ENCODE measurements around the gene ATP2A3.

ATP2A3 gene

GRCh38 chr17:3890878-3891219 lies 73.4 kb downstream of the ATP2A3 start:
- Mint-ChIP-seq H3K4me3 (peak overlapping the region; percentile 73), H3K27ac (no peak overlapping the region)

GRCh38 chr17:3890082-3890877 lies 74.0 kb downstream of the ATP2A3 start:
- Mint-ChIP-seq H3K27ac (peak overlapping the region; percentile 6), H3K4me3 (no peak overlapping the region)

More at GRCh38 chr17:3890878-3891219, 73.4 kb downstream of the ATP2A3 start:
- H3K27me3 Mint-ChIP-seq (ENCODE audit: low read depth), result peaks cover 5% of the 10 kb centered on the region
- H3K36me3 Mint-ChIP-seq (ENCODE audit: low read depth), result no peaks in the 10 kb centered on the region
- peaks cover 35% of the 10 kb centered on the region for H3K4me1 Mint-ChIP-seq (ENCODE audit: low read depth)
- DNase-seq (ENCODE audit: low spot score), result no peak
- no peaks in the 10 kb centered on the region for H3K9me3 Mint-ChIP-seq

DNA sequence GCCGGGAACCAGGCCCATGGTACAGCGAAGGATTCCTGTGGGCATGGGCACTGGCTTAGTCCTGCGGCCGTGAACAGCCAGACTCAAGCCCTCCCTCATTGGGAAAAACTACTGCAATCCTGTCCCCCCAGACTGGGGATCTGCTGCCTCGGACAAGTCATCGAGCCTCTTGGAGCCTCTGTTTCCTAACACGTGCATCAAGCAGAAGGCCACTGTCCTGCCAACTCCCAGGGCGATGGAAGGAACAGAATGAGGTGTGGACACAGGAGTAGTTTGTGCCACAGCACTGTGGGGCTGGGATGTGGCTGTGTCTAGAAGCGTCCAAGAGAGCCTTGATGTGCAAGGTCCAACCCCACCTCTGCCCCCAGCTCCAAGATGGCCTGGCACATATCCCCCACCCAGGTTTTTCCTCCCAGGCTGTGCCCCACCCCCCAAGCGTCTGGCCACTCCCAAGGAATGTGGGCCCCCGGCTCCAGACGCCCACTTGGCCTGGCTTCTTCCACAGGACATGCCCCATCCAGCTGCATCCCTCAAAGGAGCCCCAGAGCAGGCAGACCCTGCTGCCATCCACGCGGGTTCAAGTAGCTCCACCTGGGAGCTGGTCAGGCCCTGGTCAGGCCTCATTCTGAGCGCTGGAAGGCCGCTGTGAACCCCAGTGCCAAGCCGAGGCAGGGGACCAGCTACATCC lies 74.8 kb downstream of the ATP2A3 start:
- H3K4me1 Mint-ChIP-seq (ENCODE audit: low read depth), result peaks cover 35% of the 10 kb centered on the region
- no peaks in the 10 kb centered on the region for H3K36me3 Mint-ChIP-seq (ENCODE audit: low read depth)
- H3K27me3 Mint-ChIP-seq (ENCODE audit: low read depth), result peaks cover 5% of the 10 kb centered on the region
- H3K27ac Mint-ChIP-seq, result no peak overlapping the region
- H3K4me3 Mint-ChIP-seq, result no peak overlapping the region
- H3K9me3 Mint-ChIP-seq, result no peaks in the 10 kb centered on the region
- DNase-seq (ENCODE audit: low spot score), result no peak

More at GRCh38 chr17:3890082-3890877, 74.0 kb downstream of the ATP2A3 start:
- no peaks in the 10 kb centered on the region for H3K9me3 Mint-ChIP-seq
- H3K27me3 Mint-ChIP-seq (ENCODE audit: low read depth), result peaks cover 5% of the 10 kb centered on the region
- peaks cover 35% of the 10 kb centered on the region for H3K4me1 Mint-ChIP-seq (ENCODE audit: low read depth)
- H3K36me3 Mint-ChIP-seq (ENCODE audit: low read depth), result no peaks in the 10 kb centered on the region
- no peak for DNase-seq (ENCODE audit: low spot score)

GRCh38 chr17:3888343-3889171 lies 75.7 kb downstream of the ATP2A3 start:
- H3K27ac Mint-ChIP-seq, result no peak overlapping the region
- no peak overlapping the region for H3K4me3 Mint-ChIP-seq
- DNase-seq (ENCODE audit: low spot score), result no peak
- peaks cover 26% of the 10 kb centered on the region for H3K4me1 Mint-ChIP-seq (ENCODE audit: low read depth)
- peaks cover 5% of the 10 kb centered on the region for H3K27me3 Mint-ChIP-seq (ENCODE audit: low read depth)
- H3K9me3 Mint-ChIP-seq, result no peaks in the 10 kb centered on the region
- no peaks in the 10 kb centered on the region for H3K36me3 Mint-ChIP-seq (ENCODE audit: low read depth)

GRCh38 chr17:3887804-3888203 lies 76.4 kb downstream of the ATP2A3 start:
- no peak for DNase-seq (ENCODE audit: low spot score)
- H3K36me3 Mint-ChIP-seq (ENCODE audit: low read depth), result no peaks in the 10 kb centered on the region
- H3K4me3 Mint-ChIP-seq, result no peak overlapping the region
- H3K27me3 Mint-ChIP-seq (ENCODE audit: low read depth), result peaks cover 5% of the 10 kb centered on the region
- H3K27ac Mint-ChIP-seq, result peak overlapping the region; percentile 47
- no peaks in the 10 kb centered on the region for H3K9me3 Mint-ChIP-seq
- peaks cover 23% of the 10 kb centered on the region for H3K4me1 Mint-ChIP-seq (ENCODE audit: low read depth)

- Mint-ChIP-seq H3K27ac (peak overlapping the region; percentile 29), H3K4me1 (ENCODE audit: low read depth) (peaks cover 23% of the 10 kb centered on the region)
- DNase-seq (ENCODE audit: low spot score), result no peak
Measured at GRCh38 chr17:3887394-3887793, 76.8 kb downstream of the ATP2A3 start.

DNA sequence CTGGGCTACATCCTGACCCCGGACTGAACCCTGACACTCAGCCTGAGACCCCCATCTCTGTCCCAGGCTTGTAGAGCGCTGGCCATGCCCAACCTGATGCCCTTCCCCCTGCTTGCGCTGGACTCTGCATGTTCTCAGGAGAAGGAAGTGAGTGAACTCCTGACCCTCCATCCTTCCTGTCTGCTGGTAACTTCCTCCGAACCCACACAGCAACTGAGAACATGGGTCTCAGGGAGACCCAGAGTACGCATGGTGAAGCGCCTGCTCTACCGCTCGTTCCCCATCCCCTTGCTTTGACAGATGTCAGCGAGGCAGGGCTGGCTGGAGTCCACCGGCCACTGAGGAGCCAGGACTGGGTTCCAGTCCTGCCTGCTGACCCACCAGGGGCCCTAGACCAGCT lies 77.5 kb downstream of the ATP2A3 start:
- no peak for DNase-seq (ENCODE audit: low spot score)
- H3K27ac Mint-ChIP-seq, result peak overlapping the region; percentile 29
- H3K4me1 Mint-ChIP-seq (ENCODE audit: low read depth), result peaks cover 22% of the 10 kb centered on the region
- H3K27me3 Mint-ChIP-seq (ENCODE audit: low read depth), result peaks cover 5% of the 10 kb centered on the region
- H3K4me3 Mint-ChIP-seq, result peak overlapping the region; percentile 48
- no peaks in the 10 kb centered on the region for H3K9me3 Mint-ChIP-seq
- H3K36me3 Mint-ChIP-seq (ENCODE audit: low read depth), result no peaks in the 10 kb centered on the region

More at GRCh38 chr17:3887394-3887793, 76.8 kb downstream of the ATP2A3 start:
- no peaks in the 10 kb centered on the region for H3K36me3 Mint-ChIP-seq (ENCODE audit: low read depth)
- no peaks in the 10 kb centered on the region for H3K9me3 Mint-ChIP-seq
- H3K27me3 Mint-ChIP-seq (ENCODE audit: low read depth), result peaks cover 5% of the 10 kb centered on the region
- peak overlapping the region; percentile 48 for H3K4me3 Mint-ChIP-seq

GRCh38 chr17:3885970-3886369 lies 78.3 kb downstream of the ATP2A3 start:
- Mint-ChIP-seq H3K27ac (no peak overlapping the region), H3K4me3 (no peak overlapping the region), H3K27me3 (ENCODE audit: low read depth) (no peaks in the 10 kb centered on the region), H3K36me3 (ENCODE audit: low read depth) (no peaks in the 10 kb centered on the region), H3K9me3 (no peaks in the 10 kb centered on the region), H3K4me1 (ENCODE audit: low read depth) (peaks cover 15% of the 10 kb centered on the region)
- no peak for DNase-seq (ENCODE audit: low spot score)

- no peak for DNase-seq (ENCODE audit: low spot score)
- Mint-ChIP-seq H3K36me3 (ENCODE audit: low read depth) (no peaks in the 10 kb centered on the region), H3K4me3 (no peak overlapping the region), H3K27me3 (ENCODE audit: low read depth) (no peaks in the 10 kb centered on the region), H3K27ac (no peak overlapping the region), H3K4me1 (ENCODE audit: low read depth) (peaks cover 15% of the 10 kb centered on the region), H3K9me3 (no peaks in the 10 kb centered on the region)
Measured at GRCh38 chr17:3885271-3885670, 79.0 kb downstream of the ATP2A3 start.

GRCh38 chr17:3884188-3884587 lies 80.0 kb downstream of the ATP2A3 start:
- H3K4me3 Mint-ChIP-seq, result no peak overlapping the region
- H3K36me3 Mint-ChIP-seq (ENCODE audit: low read depth), result no peaks in the 10 kb centered on the region
- no peaks in the 10 kb centered on the region for H3K9me3 Mint-ChIP-seq
- no peaks in the 10 kb centered on the region for H3K27me3 Mint-ChIP-seq (ENCODE audit: low read depth)
- no peak for DNase-seq (ENCODE audit: low spot score)
- no peak overlapping the region for H3K27ac Mint-ChIP-seq
- peaks cover 15% of the 10 kb centered on the region for H3K4me1 Mint-ChIP-seq (ENCODE audit: low read depth)

DNA sequence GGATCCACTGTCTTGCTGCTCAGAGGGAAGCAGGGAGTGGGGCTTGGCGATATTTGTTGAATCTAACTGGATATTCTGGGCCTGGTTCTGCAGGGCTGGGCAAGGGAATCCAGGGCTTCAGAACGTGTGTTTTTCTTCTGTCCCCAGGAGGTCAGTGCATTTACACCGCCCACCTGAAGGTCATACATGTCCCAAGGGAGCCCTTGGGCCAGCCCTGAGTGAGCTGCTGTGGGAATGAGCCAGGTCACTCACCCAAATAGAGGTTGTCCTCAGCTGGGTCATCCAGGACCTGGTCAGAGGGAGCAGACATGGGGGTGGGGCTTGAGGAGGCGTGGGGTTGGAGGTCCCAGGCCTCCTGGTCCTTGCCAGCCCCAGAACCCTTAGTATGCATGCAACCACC lies 82.0 kb downstream of the ATP2A3 start:
- Mint-ChIP-seq H3K36me3 (ENCODE audit: low read depth) (no peaks in the 10 kb centered on the region), H3K4me1 (ENCODE audit: low read depth) (peaks cover 11% of the 10 kb centered on the region), H3K9me3 (no peaks in the 10 kb centered on the region), H3K27ac (no peak overlapping the region), H3K27me3 (ENCODE audit: low read depth) (no peaks in the 10 kb centered on the region), H3K4me3 (no peak overlapping the region)
- no peak for DNase-seq (ENCODE audit: low spot score)

DNA sequence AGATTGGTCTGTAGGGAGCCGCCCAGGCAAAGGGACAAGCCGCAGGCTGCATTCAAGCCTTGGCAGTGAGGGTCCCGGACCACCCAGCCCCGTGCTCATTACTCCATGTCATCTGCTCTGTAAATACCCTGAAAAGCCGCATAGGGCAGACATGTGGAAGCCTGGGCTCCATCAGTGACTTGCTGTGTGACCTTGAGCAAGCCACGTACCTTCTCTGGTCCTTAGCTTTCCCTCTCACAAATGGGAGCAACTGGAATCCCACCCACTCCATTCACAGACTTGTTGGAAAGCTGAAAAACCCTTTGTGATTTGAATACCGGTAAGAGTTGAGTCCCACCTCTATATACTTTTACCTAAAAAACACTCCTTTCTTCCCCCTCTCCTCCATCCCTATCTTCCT lies 83.3 kb downstream of the ATP2A3 start:
- Mint-ChIP-seq H3K4me1 (ENCODE audit: low read depth) (no peaks in the 10 kb centered on the region), H3K4me3 (no peak overlapping the region), H3K27ac (no peak overlapping the region), H3K9me3 (no peaks in the 10 kb centered on the region), H3K27me3 (ENCODE audit: low read depth) (no peaks in the 10 kb centered on the region), H3K36me3 (ENCODE audit: low read depth) (no peaks in the 10 kb centered on the region)
- DNase-seq (ENCODE audit: low spot score), result no peak

DNA sequence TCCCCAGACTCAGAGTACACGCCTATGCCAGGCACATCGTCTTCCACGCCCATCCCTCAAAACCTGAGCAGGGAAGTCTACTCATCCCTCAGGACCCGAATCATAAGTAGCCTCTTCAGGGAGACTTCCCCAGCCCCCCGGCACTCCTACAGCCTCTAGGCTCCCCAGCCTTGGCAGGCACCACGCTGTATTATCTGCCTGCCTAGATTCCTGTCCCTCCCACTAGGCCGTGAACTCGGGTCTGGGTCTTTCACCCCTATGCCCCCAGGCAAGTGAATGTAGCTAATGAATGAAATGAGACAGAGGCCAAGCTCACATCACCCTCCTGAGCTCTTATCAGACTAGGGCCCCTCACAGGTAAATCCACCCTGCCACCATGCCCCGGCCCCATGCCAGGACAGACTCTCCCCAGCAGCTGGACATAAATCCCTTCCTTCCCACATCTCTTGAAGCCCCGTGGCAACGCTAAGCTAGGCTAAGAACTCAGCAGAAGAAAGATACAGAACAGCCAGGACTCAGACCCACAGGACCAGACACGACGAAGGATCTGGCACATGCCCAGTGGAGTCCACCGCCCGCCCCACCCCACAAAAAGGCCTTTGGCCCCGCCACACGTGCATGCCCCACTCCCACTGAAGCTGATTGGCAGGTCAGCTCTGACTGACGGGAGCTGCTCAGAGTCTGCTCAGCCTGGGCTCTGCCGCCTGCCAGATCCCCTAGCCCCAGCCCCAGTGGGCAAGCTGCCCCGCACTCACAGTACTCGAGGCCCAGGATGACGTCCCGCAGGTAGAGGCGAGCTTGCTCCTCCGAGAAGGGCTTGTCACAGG lies 84.4 kb downstream of the ATP2A3 start:
- no peak for DNase-seq (ENCODE audit: low spot score)
- Mint-ChIP-seq H3K36me3 (ENCODE audit: low read depth) (no peaks in the 10 kb centered on the region), H3K4me3 (no peak overlapping the region), H3K27me3 (ENCODE audit: low read depth) (no peaks in the 10 kb centered on the region), H3K4me1 (ENCODE audit: low read depth) (no peaks in the 10 kb centered on the region), H3K27ac (no peak overlapping the region), H3K9me3 (no peaks in the 10 kb centered on the region)

Measured in T-helper 2 cell treated with Interferon-gamma antibody and Interleukin-4, amounts not matched to agents 5 μg/mL and 100 μg/mL, for 36 hours (primary cell).